Gastroesophageal sphincter (tissue), 3 donors: Measurements from ENCODE around the gene TMCC3.

Source experiments
- CTCF ChIP-seq, 4 experiments: fragments of 200-600 bp in 2 of 4; fragments of 450-650 bp in 2 of 4; sonication (generic) in 1 of 4; IDR thresholded peaks; one replicate each; pipeline ENCODE4 v1.5.1; 2017 to 2019; ENCODE audit warnings: antibody characterized with exemption in 4 of 4, mild to moderate bottlenecking in 2 of 4, moderate library complexity in 2 of 4
- EP300 ChIP-seq: sonication (generic); formaldehyde crosslinking; IDR thresholded peaks from one replicate; pipeline ENCODE4 v1.6.1; 2017; ENCODE audit warnings: antibody characterized with exemption, mild to moderate bottlenecking
- POLR2A ChIP-seq, 2 donors: fragments of 450-650 bp; IDR thresholded peaks; one replicate each; pipeline ENCODE4 v1.6.1; 2017; ENCODE audit warnings: antibody characterized with exemption in 2 of 2, mild to moderate bottlenecking in 2 of 2, moderate library complexity in 1 of 2
- POLR2AphosphoS5 ChIP-seq: sonication (generic); formaldehyde crosslinking; IDR thresholded peaks from one replicate; pipeline ENCODE4 v1.6.1; 2017; ENCODE audit warnings: antibody characterized with exemption

GRCh38 chr12:94699801-94700200, 49.4 kb upstream of the TMCC3 start:
- TF ChIP-seq CTCF (IDR thresholded peaks at IDR 0.05) (no peak), POLR2A (IDR thresholded peaks at IDR 0.05) (no peak), POLR2AphosphoS5 (no peak), EP300 (no peak)
